Heart left ventricle (tissue), 13 donors: ENCODE measurements around the gene TNKS1BP1.

Source experiments
- POLR2A ChIP-seq, 2 donors: fragments of 450-650 bp; IDR thresholded peaks; one replicate each; pipeline ENCODE4 v1.6.1; 2017; ENCODE audit warnings: antibody characterized with exemption in 2 of 2, mild to moderate bottlenecking in 2 of 2, moderate library complexity in 2 of 2
- TF ChIP-seq, protein P1 (sequence below), 12 donors: fragments of 200-600 bp; sonication (generic) in 4 of 12; IDR thresholded peaks; one replicate each; pipeline versions ENCODE4 v1.5.0 to v1.8.0; 2018 to 2022; ENCODE audit warnings: antibody characterized with exemption in 12 of 12, mild to moderate bottlenecking in 5 of 12
- donor health status: ischemic (EF 13 %, LVEDD 7.1; RV severe dilation, severe dysfunction).
- donor health status: DM: no; HTN: yes; CAD: no.
- donor health status: DM: no; HTN: no; CAD: no.
- donor health status: ischemic (EF 25% LVEDD 6.9; RV normal size, moderate dysfunction).
- donor health status: ischemic (EF 25% LVEDD 5.7; RV mildly dilated, moderate dysfunction).
- donor health status: ischemic (EF 35%, LVEDD 5.7; RV mildly dilated, moderate dysfunction).
- donor health status: nonischemic (EF 11% LVEDD 7.7; RV severe dilation, severe dysfunction).
- donor health status: DM: yes; HTN: yes; CAD: no.
- donor health status: PGD.
- donor health status: ischemic (EF 29% LVEDD 5.4; RV normal size, mild dysfunction).
- donor health status: nonischemic (EF 23%, LVEDD 6.1; RV moderate dilation, normal function).

DNA sequence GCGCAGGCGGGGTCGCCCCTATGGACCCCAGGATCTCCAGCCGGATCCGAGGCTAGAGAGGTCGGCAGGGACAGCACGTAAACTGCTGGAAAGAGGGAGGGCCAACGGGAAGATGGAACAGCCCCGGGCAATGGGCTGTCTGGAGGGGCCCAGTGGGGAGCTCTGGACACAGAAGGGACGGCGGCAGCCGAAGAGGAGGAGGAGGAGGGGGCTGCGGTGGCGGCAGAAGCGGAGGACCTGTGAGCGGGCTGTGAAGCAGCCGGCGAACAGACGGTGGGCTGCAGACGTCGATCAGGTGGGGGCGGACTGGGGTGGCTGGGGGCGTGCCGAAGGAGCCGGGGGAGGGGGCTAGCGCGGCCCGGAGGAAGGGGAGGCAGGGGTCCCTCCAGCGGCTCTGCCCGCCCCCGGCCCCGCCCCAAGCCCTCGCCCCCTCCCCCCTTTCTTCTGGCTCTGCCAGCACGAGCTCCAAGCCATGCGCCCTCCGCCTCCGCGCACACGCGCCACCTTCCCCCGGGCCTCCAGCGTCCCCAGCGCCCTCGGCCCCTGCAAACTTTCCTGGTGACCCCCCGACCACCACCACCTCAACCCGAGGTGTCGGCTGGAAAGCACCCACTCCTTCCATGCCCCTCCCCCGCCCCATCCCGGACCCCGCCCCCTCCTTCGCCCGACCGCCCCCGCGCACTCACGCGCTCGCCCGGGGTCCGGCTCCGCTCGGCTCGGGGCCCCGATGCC, 432 bp downstream of the TNKS1BP1 start:
- TF ChIP-seq, protein P1, sequence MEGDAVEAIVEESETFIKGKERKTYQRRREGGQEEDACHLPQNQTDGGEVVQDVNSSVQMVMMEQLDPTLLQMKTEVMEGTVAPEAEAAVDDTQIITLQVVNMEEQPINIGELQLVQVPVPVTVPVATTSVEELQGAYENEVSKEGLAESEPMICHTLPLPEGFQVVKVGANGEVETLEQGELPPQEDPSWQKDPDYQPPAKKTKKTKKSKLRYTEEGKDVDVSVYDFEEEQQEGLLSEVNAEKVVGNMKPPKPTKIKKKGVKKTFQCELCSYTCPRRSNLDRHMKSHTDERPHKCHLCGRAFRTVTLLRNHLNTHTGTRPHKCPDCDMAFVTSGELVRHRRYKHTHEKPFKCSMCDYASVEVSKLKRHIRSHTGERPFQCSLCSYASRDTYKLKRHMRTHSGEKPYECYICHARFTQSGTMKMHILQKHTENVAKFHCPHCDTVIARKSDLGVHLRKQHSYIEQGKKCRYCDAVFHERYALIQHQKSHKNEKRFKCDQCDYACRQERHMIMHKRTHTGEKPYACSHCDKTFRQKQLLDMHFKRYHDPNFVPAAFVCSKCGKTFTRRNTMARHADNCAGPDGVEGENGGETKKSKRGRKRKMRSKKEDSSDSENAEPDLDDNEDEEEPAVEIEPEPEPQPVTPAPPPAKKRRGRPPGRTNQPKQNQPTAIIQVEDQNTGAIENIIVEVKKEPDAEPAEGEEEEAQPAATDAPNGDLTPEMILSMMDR (IDR thresholded peaks at IDR 0.05): no peak
- no peak for TF ChIP-seq POLR2A (IDR thresholded peaks at IDR 0.05)
